Stimulated activated CD4-positive, alpha-beta T cell treated with anti-CD3 and anti-CD28 coated beads, Interleukin-15, amount 100 ng/mL, for 48 hours (primary cell): ENCODE results near the gene ABCB7.
"Not testable (repeated sequence)": the region's sequence is repeated elsewhere in the genome, so short reads cannot be mapped to it uniquely, and the experiment has no call there.

Source experiments
- DNase-seq, 2 donors: peaks; one replicate each; pipeline ENCODE4 v3.0.0-alpha.2; 2020; ENCODE audit warnings: low read depth in 2 of 2

ABCB7 gene

GRCh38 chrX:75096331-75096730 is 59.8 kb downstream of the ABCB7 start:
- DNase-seq, result no peak

GRCh38 chrX:75086731-75087195 is 69.3 kb downstream of the ABCB7 start:
- no peak for DNase-seq

- no peak for DNase-seq
These were observed 71.3 kb downstream of the ABCB7 start for GRCh38 chrX:75084757-75085156.

GRCh38 chrX:75076429-75076828 is 79.7 kb downstream of the ABCB7 start:
- DNase-seq, result no peak

GRCh38 chrX:75074475-75074874 is 81.6 kb downstream of the ABCB7 start:
- no peak for DNase-seq

GRCh38 chrX:75071334-75071733 is 84.7 kb downstream of the ABCB7 start:
- no peak for DNase-seq

GRCh38 chrX:75067931-75068330 is 88.2 kb downstream of the ABCB7 start:
- no peak for DNase-seq

GRCh38 chrX:75061701-75062100 is 94.4 kb downstream of the ABCB7 start:
- DNase-seq, result peak; percentile 2 to 15

GRCh38 chrX:75051047-75051446 is 105.0 kb downstream of the ABCB7 start:
- DNase-seq, result no peak

GRCh38 chrX:75045369-75045768 is 110.7 kb downstream of the ABCB7 start:
- no peak for DNase-seq

GRCh38 chrX:75044142-75044541 is 111.9 kb downstream of the ABCB7 start:
- DNase-seq, result not testable (repeated sequence)

- DNase-seq, result peak in 1 of 2 donors; percentile 11
These were observed 117.2 kb downstream of the ABCB7 start for GRCh38 chrX:75038925-75039324.
